SKM-1 (cell line): ENCODE data around the gene IRAK1.
A peak's percentile ranks its signal among the peaks of the same experiment; 100 is the strongest.

Experiments
- DNase-seq: peaks from one replicate; lab custom pipeline; 2025; ENCODE audit not compliant: unreplicated experiment; lab: John Stamatoyannopoulos, UW

Gene IRAK1

GRCh38 chrX:154019633-154020528, at the start of gene IRAK1:
Gene IRAK1 (minus strand): TSS chrX:154019902. CDS start chrX:154019812, 90 bp downstream.
- no peak for DNase-seq

GRCh38 chrX:154068560-154068959, 48.9 kb upstream of the IRAK1 start:
- DNase-seq, result no peak

GRCh38 chrX:154064637-154065435, 45.1 kb upstream of the IRAK1 start:
- no peak for DNase-seq

- DNase-seq, result no peak
Measured at GRCh38 chrX:154063234-154063633, 43.5 kb upstream of the IRAK1 start.

GRCh38 chrX:154061801-154062200, 42.1 kb upstream of the IRAK1 start:
- DNase-seq, result no peak

GRCh38 chrX:154059729-154060245, 40.1 kb upstream of the IRAK1 start:
- no peak for DNase-seq

GRCh38 chrX:154059231-154059630, 39.5 kb upstream of the IRAK1 start:
- DNase-seq, result no peak

- no peak for DNase-seq
Measured at GRCh38 chrX:154058214-154058997, 38.7 kb upstream of the IRAK1 start.

- no peak for DNase-seq
Measured at GRCh38 chrX:154057791-154058190, 38.1 kb upstream of the IRAK1 start.

GRCh38 chrX:154056770-154057241, 37.1 kb upstream of the IRAK1 start:
- DNase-seq, result peak; percentile 28

- DNase-seq, result no peak
Measured at GRCh38 chrX:154051201-154051810, 31.6 kb upstream of the IRAK1 start.

GRCh38 chrX:154050113-154050495, 30.4 kb upstream of the IRAK1 start:
- DNase-seq, result no peak

- no peak for DNase-seq
Measured at GRCh38 chrX:154049209-154050112, 29.8 kb upstream of the IRAK1 start.

- no peak for DNase-seq
Measured at GRCh38 chrX:154048398-154048797, 28.7 kb upstream of the IRAK1 start.

- no peak for DNase-seq
Measured at GRCh38 chrX:154046940-154047610, 27.4 kb upstream of the IRAK1 start.

GRCh38 chrX:154046031-154046781, 26.5 kb upstream of the IRAK1 start:
- DNase-seq, result no peak

GRCh38 chrX:154044091-154044490, 24.4 kb upstream of the IRAK1 start:
- DNase-seq, result no peak
